Natural killer cell (primary cell): ENCODE measurements around the gene B3GNT8. TPM values are rescaled to one million over a fixed set of nuclear protein-coding genes. Genes with fewer than 3 reads are reported as not detected.

Experiments used
- ATAC-seq, 3 donors: fragments of 150-1000 bp in 2 of 3; fragments of 200-7000 bp in 1 of 3; cut with Tn5 transposase; 1 replicate in 1 of 3; 2 replicates in 2 of 3; pipeline ENCODE4 v1.10.0; 2021; ENCODE audit warnings: mild to moderate bottlenecking in 2 of 3, moderate library complexity in 2 of 3
- DNase-seq, 2 donors: peaks; one replicate each; pipeline versions ENCODE4 v3.0.0 to v3.0.0-alpha.2; 2013 to 2021; ENCODE audit warnings: mixed read lengths in 1 of 2
- H3K27ac ChIP-seq: one replicate; pipeline ENCODE4 v1.5.1; 2013; ENCODE audit warnings: mild to moderate bottlenecking, low read length
- H3K27me3 ChIP-seq: one replicate; pipeline ENCODE4 v1.6.1; 2013; ENCODE audit warnings: low read length; ENCODE audit not compliant: control insufficient read depth, insufficient read depth
- H3K36me3 ChIP-seq: one replicate; pipeline ENCODE4 v1.6.1; 2013; ENCODE audit warnings: low read length; ENCODE audit not compliant: control insufficient read depth, insufficient read depth
- H3K4me1 ChIP-seq: one replicate; pipeline ENCODE4 v1.6.1; 2013; ENCODE audit warnings: low read length; ENCODE audit not compliant: control insufficient read depth, insufficient read depth
- H3K4me3 ChIP-seq: one replicate; pipeline ENCODE4 v1.5.1; 2013; ENCODE audit warnings: low read length
- H3K9me3 ChIP-seq: one replicate; pipeline ENCODE4 v1.6.1; 2013; ENCODE audit warnings: low read length; ENCODE audit not compliant: control insufficient read depth, insufficient read depth
- H3K27ac Mint-ChIP-seq, 2 donors: one replicate each; pipeline ENCODE4 v1.8.0; 2022; ENCODE audit warnings: mild to moderate bottlenecking in 2 of 2, mixed read lengths in 2 of 2, moderate library complexity in 1 of 2
- H3K27me3 Mint-ChIP-seq, 2 donors: one replicate each; pipeline ENCODE4 v1.8.0; 2022; ENCODE audit warnings: low read depth in 2 of 2, mixed read lengths in 2 of 2
- H3K36me3 Mint-ChIP-seq: one replicate; pipeline ENCODE4 v1.8.0; 2022; ENCODE audit warnings: mixed read lengths
- H3K4me1 Mint-ChIP-seq, 2 donors: one replicate each; pipeline ENCODE4 v1.8.0; 2022; ENCODE audit warnings: mixed read lengths in 2 of 2
- H3K4me3 Mint-ChIP-seq: one replicate; pipeline ENCODE4 v1.8.0; 2022; ENCODE audit warnings: mild to moderate bottlenecking, moderate library complexity, mixed read lengths
- H3K9me3 Mint-ChIP-seq, 2 donors: one replicate each; pipeline ENCODE4 v1.8.0; 2022; ENCODE audit warnings: mixed read lengths in 2 of 2
- WGBS: methylation state at CpG from one replicate; pipeline ENCODE4 v1.1.7; 2013; ENCODE audit warnings: missing lambda C conversion rate; ENCODE audit not compliant: insufficient coverage; 5-methylcytosine and 5-hydroxymethylcytosine counted together
- intact Hi-C: fragments of 100-400 bp; cut with micrococcal nuclease; formaldehyde crosslinking; loops from one replicate; pipeline ENCODE4 v1.14.2; 2022
- total RNA-seq, 4 donors: library from RNA; stranded (reverse); fragments of 120-200 nt in 1 of 4; gene quantifications; one replicate each; pipeline versions ENCODE4 v1.2.3 to v1.2.4, GENCODE V29; 2013 to 2022
- TF ChIP-seq, protein P1 (sequence below): fragments of 200-600 bp; IDR thresholded peaks from one replicate; pipeline ENCODE4 v1.8.0; 2022; ENCODE audit warnings: antibody characterized with exemption

Gene B3GNT8
- total RNA-seq, 3 donors from 2014 or later (not counting 1 experiment from before 2014, with no cell fraction given), result 1.5 to 2.5 (median 2.1) TPM

DNA sequence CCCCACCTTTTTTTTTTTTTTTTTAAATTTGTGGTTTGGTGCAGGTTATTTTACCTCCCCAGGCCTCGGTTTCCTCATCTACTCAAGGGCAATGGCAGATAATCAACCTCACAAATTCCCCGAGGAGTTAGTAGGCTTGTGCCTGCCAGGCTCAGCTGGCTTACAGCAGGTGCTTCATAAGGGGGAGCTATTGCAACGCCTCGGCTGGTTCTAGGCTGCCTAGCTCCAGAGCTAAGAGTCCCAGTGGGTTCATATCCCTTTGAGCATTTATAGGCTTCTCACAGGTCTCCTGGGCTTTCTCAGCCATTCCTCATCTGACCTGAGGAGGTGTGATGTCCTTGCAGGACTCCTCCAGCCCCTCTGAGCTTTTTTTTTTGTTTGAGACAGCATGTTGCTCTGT lies 18.9 kb downstream of the B3GNT8 start:
- WGBS, result 78% methylated on average over 4 of the region's 4 CpGs
- DNase-seq (no peak), ATAC-seq (no peak)
- H3K27me3 Mint-ChIP-seq, result no peaks in the 10 kb centered on the region
- Histone ChIP-seq H3K9me3 (no peaks in the 10 kb centered on the region), H3K27me3 (no peaks in the 10 kb centered on the region), H3K4me1 (peaks cover 22% of the 10 kb centered on the region), H3K27ac (no peak overlapping the region), H3K36me3 (peaks cover 18% of the 10 kb centered on the region), H3K4me3 (no peak overlapping the region)
- H3K4me3 Mint-ChIP-seq, result no peak overlapping the region
- no peaks in the 10 kb centered on the region for H3K9me3 Mint-ChIP-seq
- peaks cover 6 to 29% of the 10 kb centered on the region in 2 donors for H3K4me1 Mint-ChIP-seq
- TF ChIP-seq, protein P1, sequence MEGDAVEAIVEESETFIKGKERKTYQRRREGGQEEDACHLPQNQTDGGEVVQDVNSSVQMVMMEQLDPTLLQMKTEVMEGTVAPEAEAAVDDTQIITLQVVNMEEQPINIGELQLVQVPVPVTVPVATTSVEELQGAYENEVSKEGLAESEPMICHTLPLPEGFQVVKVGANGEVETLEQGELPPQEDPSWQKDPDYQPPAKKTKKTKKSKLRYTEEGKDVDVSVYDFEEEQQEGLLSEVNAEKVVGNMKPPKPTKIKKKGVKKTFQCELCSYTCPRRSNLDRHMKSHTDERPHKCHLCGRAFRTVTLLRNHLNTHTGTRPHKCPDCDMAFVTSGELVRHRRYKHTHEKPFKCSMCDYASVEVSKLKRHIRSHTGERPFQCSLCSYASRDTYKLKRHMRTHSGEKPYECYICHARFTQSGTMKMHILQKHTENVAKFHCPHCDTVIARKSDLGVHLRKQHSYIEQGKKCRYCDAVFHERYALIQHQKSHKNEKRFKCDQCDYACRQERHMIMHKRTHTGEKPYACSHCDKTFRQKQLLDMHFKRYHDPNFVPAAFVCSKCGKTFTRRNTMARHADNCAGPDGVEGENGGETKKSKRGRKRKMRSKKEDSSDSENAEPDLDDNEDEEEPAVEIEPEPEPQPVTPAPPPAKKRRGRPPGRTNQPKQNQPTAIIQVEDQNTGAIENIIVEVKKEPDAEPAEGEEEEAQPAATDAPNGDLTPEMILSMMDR, result no peak
- no peak overlapping the region for H3K27ac Mint-ChIP-seq
- no peaks in the 10 kb centered on the region for H3K36me3 Mint-ChIP-seq
- intact Hi-C loops, result no loop called here

DNA sequence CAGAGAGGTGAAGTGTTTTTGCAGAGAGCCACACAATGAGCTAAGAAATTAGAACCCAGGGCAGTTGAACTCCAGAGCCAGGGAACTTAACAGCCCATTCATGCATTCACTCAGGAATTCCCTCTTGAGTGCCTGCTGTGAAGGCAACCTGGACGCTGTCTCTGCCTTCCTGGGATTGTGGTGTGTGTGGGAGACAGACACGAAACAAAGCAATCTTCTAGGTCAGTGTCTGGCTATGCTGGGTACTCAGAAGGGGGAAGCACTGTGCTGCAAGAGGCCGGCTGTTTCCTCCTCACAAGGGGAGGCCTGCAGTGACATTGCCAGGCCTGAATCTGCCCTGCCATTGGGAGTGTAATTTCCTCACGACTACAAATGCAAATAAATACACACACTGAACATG lies 19.9 kb downstream of the B3GNT8 start:
- TF ChIP-seq, protein P1, result no peak
- peaks cover 15% of the 10 kb centered on the region for H3K36me3 ChIP-seq
- Mint-ChIP-seq H3K27ac (no peak overlapping the region), H3K4me1 (peaks cover 6 to 34% of the 10 kb centered on the region in 2 donors), H3K9me3 (no peaks in the 10 kb centered on the region), H3K4me3 (no peak overlapping the region), H3K27me3 (no peaks in the 10 kb centered on the region), H3K36me3 (no peaks in the 10 kb centered on the region)
- H3K4me1 ChIP-seq, result peaks cover 22% of the 10 kb centered on the region
- H3K27me3 ChIP-seq, result no peaks in the 10 kb centered on the region
- ATAC-seq, result no peak
- H3K9me3 ChIP-seq, result no peaks in the 10 kb centered on the region
- intact Hi-C loops, result no loop called here
- no peak for DNase-seq
- WGBS, result 54% methylated on average over 4 of the region's 4 CpGs
- no peak overlapping the region for H3K4me3 ChIP-seq
- no peak overlapping the region for H3K27ac ChIP-seq

DNA sequence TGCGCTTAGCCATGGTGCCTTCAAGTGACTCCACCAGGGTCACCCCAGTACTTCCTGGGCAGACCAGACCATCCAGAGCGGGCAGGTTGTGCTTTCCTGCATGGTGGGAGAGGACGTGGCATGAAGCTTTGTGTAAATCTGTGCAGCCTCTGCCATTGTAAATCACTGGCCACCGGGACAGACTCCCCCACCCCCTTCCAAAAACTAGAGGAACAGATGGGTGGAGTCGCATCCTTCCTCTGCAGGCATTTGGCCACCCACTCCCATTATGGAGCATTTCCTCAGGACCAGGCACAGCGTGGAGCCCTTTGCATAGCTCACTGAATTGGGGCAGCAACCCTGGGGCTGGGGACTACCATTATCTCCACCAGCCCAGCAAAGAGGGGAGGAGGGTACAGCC lies 21.4 kb downstream of the B3GNT8 start:
- Mint-ChIP-seq H3K4me1 (peaks cover 6 to 33% of the 10 kb centered on the region in 2 donors), H3K27me3 (no peaks in the 10 kb centered on the region), H3K9me3 (no peaks in the 10 kb centered on the region), H3K4me3 (no peak overlapping the region), H3K27ac (no peak overlapping the region), H3K36me3 (no peaks in the 10 kb centered on the region)
- WGBS, result 92% methylated on average over 6 of the region's 6 CpGs
- peaks cover 10% of the 10 kb centered on the region for H3K36me3 ChIP-seq
- ATAC-seq, result no peak
- intact Hi-C loops, result no loop called here
- no peak overlapping the region for H3K27ac ChIP-seq
- TF ChIP-seq, protein P1, result no peak
- no peak overlapping the region for H3K4me3 ChIP-seq
- no peaks in the 10 kb centered on the region for H3K27me3 ChIP-seq
- H3K4me1 ChIP-seq, result peaks cover 22% of the 10 kb centered on the region
- H3K9me3 ChIP-seq, result no peaks in the 10 kb centered on the region
- no peak for DNase-seq
